Vagina (tissue), 2 donors: ENCODE results near the gene SLC4A7.

ENCODE experiments used
- POLR2A ChIP-seq, 2 donors: fragments of 450-650 bp; IDR thresholded peaks; one replicate each; pipeline ENCODE4 v1.6.1; 2017; ENCODE audit warnings: antibody characterized with exemption in 2 of 2, mild to moderate bottlenecking in 2 of 2, moderate library complexity in 2 of 2
- POLR2AphosphoS5 ChIP-seq, 2 donors: sonication (generic); formaldehyde crosslinking; IDR thresholded peaks; one replicate each; pipeline ENCODE4 v1.9.0; 2017; ENCODE audit warnings: antibody characterized with exemption in 2 of 2, mild to moderate bottlenecking in 2 of 2, low read depth in 1 of 2; ENCODE audit not compliant: insufficient read depth in 1 of 2
- TF ChIP-seq, protein P1 (sequence below), 3 experiments: fragments of 450-650 bp in 2 of 3; fragments of 200-600 bp in 1 of 3; sonication (generic) in 1 of 3; IDR thresholded peaks; one replicate each; pipeline ENCODE4 v1.5.1; 2017 to 2019; ENCODE audit warnings: antibody characterized with exemption in 3 of 3, mild to moderate bottlenecking in 2 of 3, moderate library complexity in 2 of 3

GRCh38 chr3:27507515-27508266 is 23.5 kb upstream of the SLC4A7 start:
- TF ChIP-seq POLR2AphosphoS5 (IDR thresholded peaks at IDR 0.05; ENCODE audit: insufficient read depth in 1 of 2, low read depth in 1 of 2) (peak in 1 of 2 donors; percentile 19), POLR2A (IDR thresholded peaks at IDR 0.05) (no peak)
- TF ChIP-seq, protein P1, sequence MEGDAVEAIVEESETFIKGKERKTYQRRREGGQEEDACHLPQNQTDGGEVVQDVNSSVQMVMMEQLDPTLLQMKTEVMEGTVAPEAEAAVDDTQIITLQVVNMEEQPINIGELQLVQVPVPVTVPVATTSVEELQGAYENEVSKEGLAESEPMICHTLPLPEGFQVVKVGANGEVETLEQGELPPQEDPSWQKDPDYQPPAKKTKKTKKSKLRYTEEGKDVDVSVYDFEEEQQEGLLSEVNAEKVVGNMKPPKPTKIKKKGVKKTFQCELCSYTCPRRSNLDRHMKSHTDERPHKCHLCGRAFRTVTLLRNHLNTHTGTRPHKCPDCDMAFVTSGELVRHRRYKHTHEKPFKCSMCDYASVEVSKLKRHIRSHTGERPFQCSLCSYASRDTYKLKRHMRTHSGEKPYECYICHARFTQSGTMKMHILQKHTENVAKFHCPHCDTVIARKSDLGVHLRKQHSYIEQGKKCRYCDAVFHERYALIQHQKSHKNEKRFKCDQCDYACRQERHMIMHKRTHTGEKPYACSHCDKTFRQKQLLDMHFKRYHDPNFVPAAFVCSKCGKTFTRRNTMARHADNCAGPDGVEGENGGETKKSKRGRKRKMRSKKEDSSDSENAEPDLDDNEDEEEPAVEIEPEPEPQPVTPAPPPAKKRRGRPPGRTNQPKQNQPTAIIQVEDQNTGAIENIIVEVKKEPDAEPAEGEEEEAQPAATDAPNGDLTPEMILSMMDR (IDR thresholded peaks at IDR 0.05) = no peak
